Mesendoderm (in vitro differentiated cells): ENCODE data around the gene ZDHHC23.

ENCODE experiments used
- DNase-seq: peaks from one replicate; pipeline ENCODE4 v3.0.0; 2013
- H2AK5ac ChIP-seq: 2 replicates; pipeline ENCODE4 v1.6.1; 2013; ENCODE audit warnings: low read length, inconsistent platforms
- H2BK120ac ChIP-seq: 2 replicates; pipeline ENCODE4 v1.6.1; 2013; ENCODE audit warnings: low read depth, mild to moderate bottlenecking, low read length, moderate library complexity, mixed read lengths
- H2BK15ac ChIP-seq: replicated peaks from 2 replicates; pipeline ENCODE4 v1.6.1; 2013; ENCODE audit warnings: low read depth, mild to moderate bottlenecking, moderate library complexity
- H2BK5ac ChIP-seq: 2 replicates; pipeline ENCODE4 v1.6.1; 2013; ENCODE audit warnings: low read length, inconsistent platforms
- H3K18ac ChIP-seq: 2 replicates; pipeline ENCODE4 v1.6.1; 2013; ENCODE audit warnings: mild to moderate bottlenecking, low read length, mixed read lengths
- H3K23ac ChIP-seq: one replicate; pipeline ENCODE4 v1.6.1; 2013; ENCODE audit warnings: low read length
- H3K27ac ChIP-seq: 2 replicates; pipeline ENCODE4 v1.5.1; 2013; ENCODE audit warnings: low read depth, mild to moderate bottlenecking, inconsistent platforms, low read length, moderate library complexity
- H3K27me3 ChIP-seq: 2 replicates; pipeline ENCODE4 v1.6.1; 2013; ENCODE audit warnings: low read length, control low read depth, mild to moderate bottlenecking, inconsistent platforms; ENCODE audit not compliant: insufficient read depth, poor library complexity
- H3K36me3 ChIP-seq: 2 replicates; pipeline ENCODE4 v1.6.1; 2013; ENCODE audit warnings: low read length, inconsistent platforms; ENCODE audit not compliant: control insufficient read depth, insufficient read depth
- H3K4ac ChIP-seq: one replicate; pipeline ENCODE4 v1.6.1; 2013; ENCODE audit warnings: low read depth, mild to moderate bottlenecking, low read length, moderate library complexity
- H3K4me1 ChIP-seq: 2 replicates; pipeline ENCODE4 v1.6.1; 2013; ENCODE audit warnings: low read depth, low read length, inconsistent platforms; ENCODE audit not compliant: control insufficient read depth
- H3K4me2 ChIP-seq: 2 replicates; pipeline ENCODE4 v1.6.1; 2013; ENCODE audit warnings: low read length
- H3K4me3 ChIP-seq: 2 replicates; pipeline ENCODE4 v1.5.1; 2013; ENCODE audit warnings: mild to moderate bottlenecking, low read length
- H3K56ac ChIP-seq: one replicate; pipeline ENCODE4 v1.6.1; 2013; ENCODE audit warnings: low read length
- H3K79me1 ChIP-seq: 2 replicates; pipeline ENCODE4 v1.6.1; 2013; ENCODE audit warnings: low read length, inconsistent platforms
- H3K79me2 ChIP-seq: 2 replicates; pipeline ENCODE4 v1.6.1; 2013; ENCODE audit warnings: mild to moderate bottlenecking, low read length; ENCODE audit not compliant: control insufficient read depth, insufficient read depth
- H3K9ac ChIP-seq: 2 replicates; pipeline ENCODE4 v1.6.1; 2013; ENCODE audit warnings: low read length, inconsistent platforms
- H4K5ac ChIP-seq: one replicate; pipeline ENCODE4 v1.6.1; 2013; ENCODE audit warnings: low read length
- H4K8ac ChIP-seq: one replicate; pipeline ENCODE4 v1.6.1; 2013; ENCODE audit warnings: low read depth, mild to moderate bottlenecking, control low read depth, low read length, moderate library complexity
- WGBS: extraction: QIAGEN DNeasy Blood & Tissue Kit; methylation state at CpG from one replicate; pipeline ENCODE4 v1.1.7; 2013; ENCODE audit warnings: low lambda C conversion rate, missing lambda C conversion rate; ENCODE audit not compliant: insufficient coverage; ENCODE audit errors: extremely low coverage; 5-methylcytosine and 5-hydroxymethylcytosine counted together

The ZDHHC23 gene

DNA sequence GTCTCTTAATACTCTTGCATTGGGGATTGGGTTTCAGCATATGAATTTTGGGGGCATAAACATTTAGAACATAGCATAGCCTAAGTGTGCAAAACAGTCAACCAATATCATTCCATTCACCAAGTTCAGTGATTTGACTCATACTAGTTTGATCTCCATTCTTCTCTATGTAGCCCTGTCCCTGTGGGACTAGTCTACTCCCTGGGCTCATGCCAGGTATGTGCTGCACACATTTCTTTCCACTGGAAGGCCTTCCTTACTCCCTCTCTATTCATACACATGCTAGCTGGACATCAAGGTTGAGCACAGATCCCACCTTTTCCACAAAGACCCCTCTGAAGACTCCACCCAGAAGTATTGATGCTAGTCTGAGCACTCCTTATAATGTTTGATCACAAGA, 5.1 kb downstream of the ZDHHC23 start:
- H3K23ac ChIP-seq: no peak overlapping the region
- no peak overlapping the region for H3K4me2 ChIP-seq
- no peak overlapping the region for H2BK5ac ChIP-seq
- no peaks in the 10 kb centered on the region for H3K79me2 ChIP-seq
- no peaks in the 10 kb centered on the region for H3K27me3 ChIP-seq
- H2BK120ac ChIP-seq: no peak overlapping the region
- no peak overlapping the region for H3K18ac ChIP-seq
- H2AK5ac ChIP-seq: no peak overlapping the region
- no peak overlapping the region for H3K4me3 ChIP-seq
- DNase-seq: no peak
- no peak overlapping the region for H4K8ac ChIP-seq
- no peak overlapping the region for H2BK15ac ChIP-seq
- H3K27ac ChIP-seq: no peak overlapping the region
- peaks cover 3% of the 10 kb centered on the region for H3K4me1 ChIP-seq
- no peaks in the 10 kb centered on the region for H3K36me3 ChIP-seq
- H3K9ac ChIP-seq: no peak overlapping the region
- H3K56ac ChIP-seq: no peak overlapping the region
- H3K4ac ChIP-seq: no peak overlapping the region
- no peaks in the 10 kb centered on the region for H3K79me1 ChIP-seq
- H4K5ac ChIP-seq: no peak overlapping the region

DNA sequence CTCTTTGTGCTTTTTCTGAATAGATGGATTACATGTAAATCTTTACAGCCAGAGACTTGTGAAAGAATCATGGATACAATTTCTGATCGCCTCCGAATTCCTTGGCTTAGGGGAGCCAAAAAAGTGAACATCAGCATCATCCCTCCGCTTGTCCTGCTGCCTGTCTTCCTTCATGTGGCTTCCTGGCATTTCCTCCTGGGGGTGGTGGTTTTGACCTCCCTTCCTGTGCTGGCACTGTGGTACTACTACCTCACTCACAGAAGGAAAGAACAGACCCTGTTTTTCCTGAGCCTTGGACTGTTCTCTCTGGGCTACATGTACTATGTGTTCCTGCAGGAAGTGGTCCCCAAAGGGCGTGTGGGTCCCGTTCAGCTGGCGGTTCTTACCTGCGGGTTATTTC, 5.9 kb downstream of the ZDHHC23 start:
- H3K23ac ChIP-seq: no peak overlapping the region
- no peak overlapping the region for H4K8ac ChIP-seq
- DNase-seq: no peak
- H2BK120ac ChIP-seq: no peak overlapping the region
- H3K27me3 ChIP-seq: no peaks in the 10 kb centered on the region
- peaks cover 1% of the 10 kb centered on the region for H3K4me1 ChIP-seq
- H3K79me1 ChIP-seq: no peaks in the 10 kb centered on the region
- H3K36me3 ChIP-seq: no peaks in the 10 kb centered on the region
- H3K9ac ChIP-seq: no peak overlapping the region
- H4K5ac ChIP-seq: no peak overlapping the region
- no peak overlapping the region for H3K4me2 ChIP-seq
- no peak overlapping the region for H3K56ac ChIP-seq
- WGBS: no CpG with 5 or more reads among the region's 7 CpGs
- H3K79me2 ChIP-seq: no peaks in the 10 kb centered on the region
- no peak overlapping the region for H3K4me3 ChIP-seq
- H3K27ac ChIP-seq: no peak overlapping the region
- H3K4ac ChIP-seq: no peak overlapping the region
- H3K18ac ChIP-seq: no peak overlapping the region
- no peak overlapping the region for H2AK5ac ChIP-seq
- no peak overlapping the region for H2BK5ac ChIP-seq
- H2BK15ac ChIP-seq: no peak overlapping the region

DNA sequence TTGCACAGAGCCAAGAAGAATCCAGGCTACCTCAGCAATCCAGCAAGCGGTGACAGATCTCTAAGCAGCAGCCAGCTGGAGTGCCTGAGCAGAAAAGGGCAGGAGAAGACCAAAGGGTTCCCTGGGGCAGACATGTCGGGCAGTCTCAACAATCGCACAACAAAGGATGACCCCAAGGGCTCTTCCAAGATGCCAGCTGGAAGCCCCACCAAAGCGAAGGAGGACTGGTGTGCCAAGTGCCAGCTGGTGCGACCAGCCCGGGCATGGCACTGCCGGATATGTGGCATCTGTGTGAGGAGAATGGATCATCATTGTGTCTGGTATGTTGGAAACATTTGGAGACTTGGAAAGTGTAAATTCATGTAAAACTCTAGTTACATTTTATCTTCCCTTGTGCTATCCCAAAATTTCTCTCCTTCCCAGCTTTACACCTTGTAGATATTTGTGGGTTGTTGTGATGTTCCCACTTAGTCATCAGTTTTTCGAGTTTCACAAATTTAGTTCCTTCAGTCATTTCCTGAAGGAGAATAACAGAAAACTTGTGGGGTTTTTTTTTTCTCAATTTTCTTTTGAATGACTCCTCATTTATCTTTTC, 6.4 kb downstream of the ZDHHC23 start:
- Histone ChIP-seq H3K4me1 (no peaks in the 10 kb centered on the region), H3K79me2 (no peaks in the 10 kb centered on the region), H3K23ac (no peak overlapping the region), H2BK15ac (no peak overlapping the region), H3K4me3 (no peak overlapping the region), H2BK5ac (no peak overlapping the region), H3K27ac (no peak overlapping the region), H3K79me1 (no peaks in the 10 kb centered on the region), H3K4ac (no peak overlapping the region), H3K56ac (no peak overlapping the region), H3K9ac (no peak overlapping the region), H3K36me3 (no peaks in the 10 kb centered on the region), H4K8ac (no peak overlapping the region), H3K18ac (no peak overlapping the region), H3K4me2 (no peak overlapping the region), H2AK5ac (no peak overlapping the region), H4K5ac (no peak overlapping the region), H2BK120ac (no peak overlapping the region), H3K27me3 (no peaks in the 10 kb centered on the region)
- no peak for DNase-seq
- WGBS: no CpG with 5 or more reads among the region's 8 CpGs

DNA sequence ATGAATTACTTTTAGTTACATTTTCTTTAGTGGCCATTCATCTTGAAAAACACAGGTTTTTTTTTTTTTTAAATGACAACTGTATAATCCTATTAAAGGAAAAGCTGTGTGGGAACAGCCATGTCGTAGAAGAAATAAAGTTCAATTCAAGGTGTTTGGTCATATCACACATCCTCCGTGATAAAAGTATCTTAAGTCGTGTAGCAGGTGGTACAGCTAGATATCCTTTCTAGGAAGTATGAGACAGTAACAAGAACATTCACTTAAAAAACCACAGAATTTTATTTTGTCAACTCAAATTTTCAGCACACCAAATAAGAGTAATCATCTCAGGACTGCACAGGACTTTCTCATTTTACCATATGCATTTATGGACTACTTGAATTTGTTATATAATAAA, 16.1 kb downstream of the ZDHHC23 start:
- Histone ChIP-seq H3K27me3 (no peaks in the 10 kb centered on the region), H2AK5ac (no peak overlapping the region), H3K36me3 (no peaks in the 10 kb centered on the region), H2BK15ac (no peak overlapping the region), H3K4ac (no peak overlapping the region), H4K5ac (no peak overlapping the region), H3K79me1 (no peaks in the 10 kb centered on the region), H3K4me2 (no peak overlapping the region), H3K9ac (no peak overlapping the region), H3K56ac (no peak overlapping the region), H3K27ac (no peak overlapping the region), H2BK120ac (no peak overlapping the region), H4K8ac (no peak overlapping the region), H3K23ac (no peak overlapping the region), H3K79me2 (no peaks in the 10 kb centered on the region), H3K18ac (no peak overlapping the region), H3K4me1 (no peaks in the 10 kb centered on the region), H3K4me3 (no peak overlapping the region), H2BK5ac (no peak overlapping the region)
- whole genome bisulfite sequencing: no CpG with 5 or more reads among the region's 3 CpGs
- no peak for DNase-seq

DNA sequence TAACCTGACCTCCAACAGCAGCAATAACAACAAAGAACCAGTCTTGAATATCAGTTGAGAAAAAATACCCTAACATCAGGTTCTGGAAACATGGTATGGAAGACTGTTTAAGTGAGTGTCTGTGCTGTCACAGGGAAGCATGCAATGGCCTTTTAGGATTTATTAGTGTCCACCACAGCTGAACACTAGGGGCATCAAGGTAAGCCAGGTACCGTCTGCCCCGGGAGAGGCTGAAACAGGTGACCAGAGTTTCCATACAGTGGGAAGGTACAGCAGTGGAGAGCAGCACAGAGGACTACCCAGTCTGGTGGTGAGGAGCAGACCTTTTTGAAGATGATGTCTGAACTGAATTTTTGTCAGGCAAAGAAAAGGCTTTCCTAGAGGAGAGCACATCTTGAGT, 18.4 kb downstream of the ZDHHC23 start:
- no peak overlapping the region for H3K9ac ChIP-seq
- H3K56ac ChIP-seq: no peak overlapping the region
- DNase-seq: peak; percentile 23

DNA sequence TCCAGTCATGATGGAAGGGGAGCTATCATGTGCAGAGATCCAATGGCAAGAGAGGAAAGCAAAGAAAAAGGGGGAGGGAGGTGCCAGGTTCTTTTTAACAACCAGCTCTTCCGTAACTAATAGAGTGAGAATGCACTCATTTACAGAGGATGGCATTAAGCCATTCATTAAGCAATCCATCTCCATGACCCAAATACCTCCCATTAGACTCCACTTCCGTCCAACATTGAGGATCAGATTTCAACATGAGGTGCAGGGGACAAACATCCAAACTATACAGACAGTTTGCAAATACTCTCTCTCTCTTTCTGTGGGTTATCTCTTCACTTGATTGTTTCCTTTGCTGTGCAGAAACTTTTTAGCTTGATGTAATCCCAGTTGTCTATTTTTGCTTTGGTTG, 21.2 kb downstream of the ZDHHC23 start:
- no CpG with 5 or more reads among the region's 2 CpGs for WGBS
- H3K4me1 ChIP-seq: no peaks in the 10 kb centered on the region
- DNase-seq: no peak

More for the DNA sequence above, 18.4 kb downstream of the ZDHHC23 start:
- Histone ChIP-seq H3K23ac (no peak overlapping the region), H3K36me3 (no peaks in the 10 kb centered on the region), H2BK15ac (no peak overlapping the region), H3K4me2 (no peak overlapping the region), H3K4me3 (no peak overlapping the region), H3K18ac (no peak overlapping the region), H3K27ac (no peak overlapping the region), H3K79me1 (no peaks in the 10 kb centered on the region), H4K8ac (no peak overlapping the region), H3K27me3 (no peaks in the 10 kb centered on the region), H2AK5ac (no peak overlapping the region), H3K4me1 (no peaks in the 10 kb centered on the region), H2BK5ac (no peak overlapping the region), H3K79me2 (no peaks in the 10 kb centered on the region), H4K5ac (no peak overlapping the region), H3K4ac (no peak overlapping the region), H2BK120ac (no peak overlapping the region)
- no CpG with 5 or more reads among the region's 2 CpGs for WGBS

More for the DNA sequence above, 21.2 kb downstream of the ZDHHC23 start:
- Histone ChIP-seq H3K56ac (no peak overlapping the region), H2BK15ac (no peak overlapping the region), H4K5ac (no peak overlapping the region), H2AK5ac (no peak overlapping the region), H4K8ac (no peak overlapping the region), H2BK120ac (no peak overlapping the region), H3K79me2 (no peaks in the 10 kb centered on the region), H3K27ac (no peak overlapping the region), H3K4me3 (no peak overlapping the region), H3K79me1 (no peaks in the 10 kb centered on the region), H3K4me2 (no peak overlapping the region), H3K23ac (no peak overlapping the region), H3K9ac (no peak overlapping the region), H3K4ac (no peak overlapping the region), H3K18ac (no peak overlapping the region), H2BK5ac (no peak overlapping the region), H3K36me3 (no peaks in the 10 kb centered on the region), H3K27me3 (no peaks in the 10 kb centered on the region)
